ENCODE results near the gene TNIP2. TPM values are rescaled to one million over a fixed set of nuclear protein-coding genes. Genes with fewer than 3 reads are reported as not detected.

The TNIP2 gene, protein sequence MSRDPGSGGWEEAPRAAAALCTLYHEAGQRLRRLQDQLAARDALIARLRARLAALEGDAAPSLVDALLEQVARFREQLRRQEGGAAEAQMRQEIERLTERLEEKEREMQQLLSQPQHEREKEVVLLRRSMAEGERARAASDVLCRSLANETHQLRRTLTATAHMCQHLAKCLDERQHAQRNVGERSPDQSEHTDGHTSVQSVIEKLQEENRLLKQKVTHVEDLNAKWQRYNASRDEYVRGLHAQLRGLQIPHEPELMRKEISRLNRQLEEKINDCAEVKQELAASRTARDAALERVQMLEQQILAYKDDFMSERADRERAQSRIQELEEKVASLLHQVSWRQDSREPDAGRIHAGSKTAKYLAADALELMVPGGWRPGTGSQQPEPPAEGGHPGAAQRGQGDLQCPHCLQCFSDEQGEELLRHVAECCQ
- total RNA-seq (ENCODE audit: low replicate concordance), result 25.3 and 26.1 TPM in 2 replicates
- long read RNA-seq, partial matches to known transcripts, result 4 of 6 reads
- long read RNA-seq, other reads (novel, unspliced or antisense), result 1 of 6 reads

DNA sequence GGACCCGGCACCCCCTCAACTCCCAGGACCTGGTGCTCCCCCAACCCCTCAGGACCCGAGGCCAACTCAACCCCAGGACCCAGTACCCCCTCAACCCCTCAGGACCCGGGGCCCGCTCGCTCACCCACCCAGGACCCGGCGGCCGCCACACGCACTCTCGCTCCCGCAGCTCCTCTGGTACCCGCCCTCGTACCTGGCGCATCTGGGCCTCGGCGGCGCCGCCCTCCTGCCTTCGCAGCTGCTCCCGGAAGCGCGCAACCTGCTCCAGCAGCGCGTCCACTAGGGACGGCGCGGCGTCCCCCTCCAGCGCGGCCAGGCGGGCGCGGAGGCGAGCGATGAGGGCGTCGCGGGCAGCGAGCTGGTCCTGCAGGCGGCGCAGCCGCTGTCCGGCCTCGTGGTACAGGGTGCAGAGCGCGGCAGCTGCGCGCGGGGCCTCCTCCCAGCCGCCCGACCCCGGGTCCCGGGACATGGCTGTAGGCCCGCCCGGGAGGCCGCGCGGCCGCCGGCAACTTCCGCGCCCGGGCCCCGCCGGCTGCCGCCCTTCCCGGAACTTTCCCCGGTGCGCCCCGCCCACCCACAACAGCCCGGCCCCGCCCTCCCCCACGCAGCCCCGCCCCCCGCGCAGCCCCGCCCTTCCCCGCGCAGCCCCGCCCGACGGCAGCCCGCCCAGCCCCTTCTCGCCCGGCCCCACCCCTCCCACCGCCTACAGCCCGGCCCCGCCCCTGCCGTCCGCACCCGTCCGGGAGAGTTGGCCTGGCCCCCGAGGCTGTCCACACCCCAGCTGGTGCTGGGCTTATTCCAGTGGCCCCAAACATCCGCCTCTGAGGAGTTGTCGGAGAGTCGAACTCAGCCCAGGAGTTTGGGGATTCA, at the start of gene TNIP2:
Gene TNIP2 (minus strand): TSS at position 516 of the 870 bp plus-strand sequence. CDS start 47 bp downstream, at position 469.
- no peaks in the 10 kb centered on the region for H3K9me3 Mint-ChIP-seq
- H3K27ac Mint-ChIP-seq, result peak within 1 kb of the TSS; percentile 63
- DNase-seq (ENCODE audit: extremely low spot score, unreplicated experiment), result peak; percentile 83
- peaks cover 4% of the 10 kb centered on the region for H3K36me3 Mint-ChIP-seq
- H3K4me3 Mint-ChIP-seq, result peak within 1 kb of the TSS; percentile 88
- peaks cover 10% of the 10 kb centered on the region for H3K4me1 Mint-ChIP-seq (ENCODE audit: unreplicated experiment)
- no peaks in the 10 kb centered on the region for H3K27me3 Mint-ChIP-seq
- TF ChIP-seq, protein P1, sequence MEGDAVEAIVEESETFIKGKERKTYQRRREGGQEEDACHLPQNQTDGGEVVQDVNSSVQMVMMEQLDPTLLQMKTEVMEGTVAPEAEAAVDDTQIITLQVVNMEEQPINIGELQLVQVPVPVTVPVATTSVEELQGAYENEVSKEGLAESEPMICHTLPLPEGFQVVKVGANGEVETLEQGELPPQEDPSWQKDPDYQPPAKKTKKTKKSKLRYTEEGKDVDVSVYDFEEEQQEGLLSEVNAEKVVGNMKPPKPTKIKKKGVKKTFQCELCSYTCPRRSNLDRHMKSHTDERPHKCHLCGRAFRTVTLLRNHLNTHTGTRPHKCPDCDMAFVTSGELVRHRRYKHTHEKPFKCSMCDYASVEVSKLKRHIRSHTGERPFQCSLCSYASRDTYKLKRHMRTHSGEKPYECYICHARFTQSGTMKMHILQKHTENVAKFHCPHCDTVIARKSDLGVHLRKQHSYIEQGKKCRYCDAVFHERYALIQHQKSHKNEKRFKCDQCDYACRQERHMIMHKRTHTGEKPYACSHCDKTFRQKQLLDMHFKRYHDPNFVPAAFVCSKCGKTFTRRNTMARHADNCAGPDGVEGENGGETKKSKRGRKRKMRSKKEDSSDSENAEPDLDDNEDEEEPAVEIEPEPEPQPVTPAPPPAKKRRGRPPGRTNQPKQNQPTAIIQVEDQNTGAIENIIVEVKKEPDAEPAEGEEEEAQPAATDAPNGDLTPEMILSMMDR (conservative IDR thresholded peaks at IDR 0.05), result peak; percentile 64

DNA sequence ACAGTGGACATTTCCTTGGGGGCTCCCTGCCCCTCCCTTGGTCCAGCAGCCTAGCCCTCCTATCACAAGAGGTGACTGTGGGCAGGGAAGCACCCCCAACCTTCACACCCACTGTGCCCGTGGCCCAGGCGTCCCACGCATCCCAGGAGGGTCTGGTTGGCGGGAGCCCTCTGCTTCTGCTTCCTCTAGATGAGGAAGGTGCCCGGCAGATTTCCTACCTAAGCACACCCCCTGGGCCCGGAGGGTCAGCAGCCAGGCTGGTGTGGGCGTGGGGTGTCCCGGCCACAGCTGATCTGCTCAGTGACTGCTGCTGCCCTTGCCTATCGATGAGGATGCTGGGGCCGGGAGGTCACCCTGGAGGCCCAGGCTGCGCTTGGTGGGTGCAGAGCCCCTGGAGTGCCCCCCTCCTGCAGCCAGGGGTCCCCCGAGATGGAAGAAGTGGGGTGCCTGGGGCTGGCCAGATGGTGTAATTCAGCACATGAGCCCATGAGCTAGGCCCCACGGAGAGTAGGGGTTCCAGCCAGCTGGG, 48.9 kb upstream of the TNIP2 start:
- H3K4me3 Mint-ChIP-seq, result no peak overlapping the region
- no peak for DNase-seq (ENCODE audit: extremely low spot score, unreplicated experiment)
- no peaks in the 10 kb centered on the region for H3K36me3 Mint-ChIP-seq
- H3K27ac Mint-ChIP-seq, result no peak overlapping the region
- TF ChIP-seq, protein P1 (conservative IDR thresholded peaks at IDR 0.05), result no peak
- peaks cover 13% of the 10 kb centered on the region for H3K4me1 Mint-ChIP-seq (ENCODE audit: unreplicated experiment)
- H3K27me3 Mint-ChIP-seq, result no peaks in the 10 kb centered on the region
- H3K9me3 Mint-ChIP-seq, result no peaks in the 10 kb centered on the region

DNA sequence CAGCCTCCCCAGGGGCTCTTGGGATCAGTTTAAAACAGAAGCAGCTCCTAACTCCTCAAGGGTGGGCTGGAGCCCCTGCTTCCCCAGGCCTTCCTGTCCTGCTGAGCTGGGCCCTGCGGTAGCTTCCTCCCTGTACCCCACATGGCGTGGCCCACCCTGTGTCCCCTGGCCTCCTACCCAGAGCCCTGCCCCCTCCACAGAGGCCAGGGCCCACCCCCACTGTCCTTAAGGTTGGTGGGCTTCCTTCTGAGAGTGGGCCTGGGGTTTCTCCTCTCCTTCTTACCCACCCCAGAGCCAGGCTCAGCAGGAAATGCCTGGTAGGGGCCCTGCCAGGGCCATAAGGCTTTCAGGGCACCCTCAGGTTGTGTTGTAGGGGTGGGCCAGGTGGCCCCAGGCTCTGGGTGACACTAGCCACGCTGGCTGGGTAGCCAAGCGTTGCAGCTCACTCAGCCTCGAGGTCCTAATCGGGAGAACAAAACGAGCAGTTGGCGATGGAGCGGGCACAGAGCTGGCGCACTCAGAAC, 48.4 kb upstream of the TNIP2 start:
- no peaks in the 10 kb centered on the region for H3K27me3 Mint-ChIP-seq
- no peaks in the 10 kb centered on the region for H3K9me3 Mint-ChIP-seq
- no peak for DNase-seq (ENCODE audit: extremely low spot score, unreplicated experiment)
- no peak overlapping the region for H3K4me3 Mint-ChIP-seq
- no peaks in the 10 kb centered on the region for H3K36me3 Mint-ChIP-seq
- H3K27ac Mint-ChIP-seq, result no peak overlapping the region
- TF ChIP-seq, protein P1 (conservative IDR thresholded peaks at IDR 0.05), result no peak
- H3K4me1 Mint-ChIP-seq (ENCODE audit: unreplicated experiment), result peaks cover 11% of the 10 kb centered on the region

DNA sequence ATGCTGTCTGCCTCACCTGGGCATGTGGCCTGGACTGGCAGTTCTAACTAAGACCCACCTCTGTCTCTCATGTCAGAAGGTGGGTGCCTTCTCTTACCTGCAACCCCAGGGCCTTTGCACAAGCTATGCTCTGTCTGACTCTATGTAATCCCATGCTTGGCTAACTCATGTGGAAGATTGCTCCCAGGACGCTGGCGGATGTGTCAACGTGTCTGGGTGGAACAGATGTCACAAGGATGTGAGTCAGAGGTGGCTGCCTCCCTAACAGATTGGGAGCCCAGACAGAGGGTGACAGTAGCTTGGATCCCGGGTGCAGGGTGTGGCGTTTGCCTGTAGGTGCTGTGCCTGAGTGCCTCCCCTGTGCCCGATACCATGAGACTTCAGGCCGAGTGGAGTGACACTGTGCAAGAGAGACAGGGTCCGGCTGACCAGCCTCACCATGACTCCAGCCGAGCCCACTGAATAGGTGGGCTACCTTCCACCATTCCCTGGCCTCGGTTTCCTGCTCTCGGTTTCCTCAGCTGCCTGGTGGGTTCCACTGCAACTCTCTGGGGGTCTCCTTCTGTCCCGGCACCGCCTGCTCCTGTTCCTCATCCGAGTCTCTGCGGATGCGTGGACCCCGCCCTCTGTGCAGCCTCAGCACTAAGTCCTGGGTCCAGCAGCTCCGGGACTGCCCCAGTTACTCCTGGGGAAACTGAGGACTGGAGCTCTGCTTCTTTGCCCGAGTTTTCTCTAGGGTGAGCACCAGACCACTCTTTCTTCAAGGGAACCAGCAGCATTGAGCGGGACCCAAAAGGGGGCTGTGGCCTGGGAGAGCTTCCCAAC, 47.7 kb upstream of the TNIP2 start:
- H3K4me3 Mint-ChIP-seq, result no peak overlapping the region
- peaks cover 11% of the 10 kb centered on the region for H3K4me1 Mint-ChIP-seq (ENCODE audit: unreplicated experiment)
- H3K9me3 Mint-ChIP-seq, result no peaks in the 10 kb centered on the region
- no peak for DNase-seq (ENCODE audit: extremely low spot score, unreplicated experiment)
- no peaks in the 10 kb centered on the region for H3K27me3 Mint-ChIP-seq
- TF ChIP-seq, protein P1 (conservative IDR thresholded peaks at IDR 0.05), result no peak
- no peak overlapping the region for H3K27ac Mint-ChIP-seq
- H3K36me3 Mint-ChIP-seq, result no peaks in the 10 kb centered on the region

Data from type B pancreatic cell (in vitro differentiated cells).